ENCODE measurements around the gene TCF7L1. TPM values are rescaled to one million over a fixed set of nuclear protein-coding genes. Genes with fewer than 3 reads are reported as not detected.
"Not testable (repeated sequence)": the region's sequence is repeated elsewhere in the genome, so short reads cannot be mapped to it uniquely, and the experiment has no call there.

Gene TCF7L1
- total RNA-seq, 1 donor = not detected

- Histone ChIP-seq H3K9me3 (ENCODE audit: low read depth, low read length) (no peaks in the 10 kb centered on the region), H3K27me3 (ENCODE audit: insufficient read depth, low read length) (peaks cover 3% of the 10 kb centered on the region), H3K4me3 (ENCODE audit: low read length) (no peak overlapping the region), H3K4me1 (ENCODE audit: insufficient read depth, low read length) (no peaks in the 10 kb centered on the region)
These were observed 18.4 kb upstream of the TCF7L1 start for GRCh38 chr2:85114586-85115330.

- Histone ChIP-seq H3K27me3 (ENCODE audit: insufficient read depth, low read length) (peaks cover 3% of the 10 kb centered on the region), H3K4me1 (ENCODE audit: insufficient read depth, low read length) (no peaks in the 10 kb centered on the region), H3K4me3 (ENCODE audit: low read length) (no peak overlapping the region), H3K9me3 (ENCODE audit: low read depth, low read length) (no peaks in the 10 kb centered on the region)
These were observed 17.0 kb upstream of the TCF7L1 start for GRCh38 chr2:85116207-85116606.

- Histone ChIP-seq H3K4me1 (ENCODE audit: insufficient read depth, low read length) (no peaks in the 10 kb centered on the region), H3K4me3 (ENCODE audit: low read length) (no peak overlapping the region)
These were observed 13.3 kb upstream of the TCF7L1 start for GRCh38 chr2:85119900-85120299.

GRCh38 chr2:85120363-85120762, 12.8 kb upstream of the TCF7L1 start:
- no peaks in the 10 kb centered on the region for H3K4me1 ChIP-seq (ENCODE audit: insufficient read depth, low read length)
- no peaks in the 10 kb centered on the region for H3K9me3 ChIP-seq (ENCODE audit: low read depth, low read length)
- H3K27me3 ChIP-seq (ENCODE audit: insufficient read depth, low read length) = peaks cover 2% of the 10 kb centered on the region
- H3K4me3 ChIP-seq (ENCODE audit: low read length) = no peak overlapping the region

More at GRCh38 chr2:85119900-85120299, 13.3 kb upstream of the TCF7L1 start:
- no peaks in the 10 kb centered on the region for H3K9me3 ChIP-seq (ENCODE audit: low read depth, low read length)
- H3K27me3 ChIP-seq (ENCODE audit: insufficient read depth, low read length) = peaks cover 3% of the 10 kb centered on the region

- H3K9me3 ChIP-seq (ENCODE audit: low read depth, low read length); H3K4me1 ChIP-seq (ENCODE audit: insufficient read depth, low read length); H3K4me3 ChIP-seq (ENCODE audit: low read length): not testable (repeated sequence)
- H3K27me3 ChIP-seq (ENCODE audit: insufficient read depth, low read length) = peaks cover 18% of the 10 kb centered on the region
These were observed 6.7 kb upstream of the TCF7L1 start for GRCh38 chr2:85126462-85126861.

- Histone ChIP-seq H3K27me3 (ENCODE audit: insufficient read depth, low read length) (peaks cover 44% of the 10 kb centered on the region), H3K4me3 (ENCODE audit: low read length) (no peak overlapping the region), H3K4me1 (ENCODE audit: insufficient read depth, low read length) (peaks cover 19% of the 10 kb centered on the region), H3K9me3 (ENCODE audit: low read depth, low read length) (no peaks in the 10 kb centered on the region)
These were observed 3.3 kb upstream of the TCF7L1 start for GRCh38 chr2:85129861-85130260.

- H3K9me3 ChIP-seq (ENCODE audit: low read depth, low read length) = no peaks in the 10 kb centered on the region
- H3K4me3 ChIP-seq (ENCODE audit: low read length) = no peak overlapping the region
- peaks cover 19% of the 10 kb centered on the region for H3K4me1 ChIP-seq (ENCODE audit: insufficient read depth, low read length)
- peaks cover 50% of the 10 kb centered on the region for H3K27me3 ChIP-seq (ENCODE audit: insufficient read depth, low read length)
These were observed 2.8 kb upstream of the TCF7L1 start for GRCh38 chr2:85130407-85130806.

GRCh38 chr2:85131116-85131515, 2.1 kb upstream of the TCF7L1 start:
- no peaks in the 10 kb centered on the region for H3K9me3 ChIP-seq (ENCODE audit: low read depth, low read length)
- H3K4me3 ChIP-seq (ENCODE audit: low read length) = no peak overlapping the region
- peaks cover 19% of the 10 kb centered on the region for H3K4me1 ChIP-seq (ENCODE audit: insufficient read depth, low read length)
- peaks cover 57% of the 10 kb centered on the region for H3K27me3 ChIP-seq (ENCODE audit: insufficient read depth, low read length)

GRCh38 chr2:85132397-85132796, 795 bp upstream of the TCF7L1 start:
- Histone ChIP-seq H3K9me3 (ENCODE audit: low read depth, low read length) (no peaks in the 10 kb centered on the region), H3K4me1 (ENCODE audit: insufficient read depth, low read length) (peaks cover 19% of the 10 kb centered on the region), H3K4me3 (ENCODE audit: low read length) (no peak overlapping the region), H3K27me3 (ENCODE audit: insufficient read depth, low read length) (peaks cover 68% of the 10 kb centered on the region)

GRCh38 chr2:85133751-85134254, 611 bp downstream of the TCF7L1 start:
- Histone ChIP-seq H3K4me3 (ENCODE audit: low read length) (no peak overlapping the region), H3K4me1 (ENCODE audit: insufficient read depth, low read length) (peaks cover 19% of the 10 kb centered on the region), H3K9me3 (ENCODE audit: low read depth, low read length) (no peaks in the 10 kb centered on the region), H3K27me3 (ENCODE audit: insufficient read depth, low read length) (peaks cover 72% of the 10 kb centered on the region)

- Histone ChIP-seq H3K4me3 (ENCODE audit: low read length) (no peak overlapping the region), H3K9me3 (ENCODE audit: low read depth, low read length) (no peaks in the 10 kb centered on the region), H3K4me1 (ENCODE audit: insufficient read depth, low read length) (peaks cover 19% of the 10 kb centered on the region), H3K27me3 (ENCODE audit: insufficient read depth, low read length) (peaks cover 72% of the 10 kb centered on the region)
These were observed 1.2 kb downstream of the TCF7L1 start for GRCh38 chr2:85134255-85134895.

GRCh38 chr2:85134896-85135659, 1.9 kb downstream of the TCF7L1 start:
- no peaks in the 10 kb centered on the region for H3K9me3 ChIP-seq (ENCODE audit: low read depth, low read length)
- H3K4me3 ChIP-seq (ENCODE audit: low read length) = no peak overlapping the region
- H3K4me1 ChIP-seq (ENCODE audit: insufficient read depth, low read length) = peaks cover 19% of the 10 kb centered on the region
- H3K27me3 ChIP-seq (ENCODE audit: insufficient read depth, low read length) = peaks cover 68% of the 10 kb centered on the region

GRCh38 chr2:85135660-85135914, 2.4 kb downstream of the TCF7L1 start:
- Histone ChIP-seq H3K27me3 (ENCODE audit: insufficient read depth, low read length) (peaks cover 63% of the 10 kb centered on the region), H3K4me3 (ENCODE audit: low read length) (no peak overlapping the region), H3K4me1 (ENCODE audit: insufficient read depth, low read length) (peaks cover 19% of the 10 kb centered on the region), H3K9me3 (ENCODE audit: low read depth, low read length) (no peaks in the 10 kb centered on the region)

GRCh38 chr2:85137156-85137555, 4.0 kb downstream of the TCF7L1 start:
- Histone ChIP-seq H3K27me3 (ENCODE audit: insufficient read depth, low read length) (peaks cover 48% of the 10 kb centered on the region), H3K9me3 (ENCODE audit: low read depth, low read length) (no peaks in the 10 kb centered on the region), H3K4me1 (ENCODE audit: insufficient read depth, low read length) (peaks cover 19% of the 10 kb centered on the region), H3K4me3 (ENCODE audit: low read length) (no peak overlapping the region)

- Histone ChIP-seq H3K4me3 (ENCODE audit: low read length) (no peak overlapping the region), H3K27me3 (ENCODE audit: insufficient read depth, low read length) (no peaks in the 10 kb centered on the region), H3K4me1 (ENCODE audit: insufficient read depth, low read length) (no peaks in the 10 kb centered on the region), H3K9me3 (ENCODE audit: low read depth, low read length) (no peaks in the 10 kb centered on the region)
These were observed 10.4 kb downstream of the TCF7L1 start for GRCh38 chr2:85143463-85144082.
